ENCODE results near the gene ARHGAP21.
"Not testable (repeated sequence)": the region's sequence is repeated elsewhere in the genome, so short reads cannot be mapped to it uniquely, and the experiment has no call there.

Gene ARHGAP21

DNA sequence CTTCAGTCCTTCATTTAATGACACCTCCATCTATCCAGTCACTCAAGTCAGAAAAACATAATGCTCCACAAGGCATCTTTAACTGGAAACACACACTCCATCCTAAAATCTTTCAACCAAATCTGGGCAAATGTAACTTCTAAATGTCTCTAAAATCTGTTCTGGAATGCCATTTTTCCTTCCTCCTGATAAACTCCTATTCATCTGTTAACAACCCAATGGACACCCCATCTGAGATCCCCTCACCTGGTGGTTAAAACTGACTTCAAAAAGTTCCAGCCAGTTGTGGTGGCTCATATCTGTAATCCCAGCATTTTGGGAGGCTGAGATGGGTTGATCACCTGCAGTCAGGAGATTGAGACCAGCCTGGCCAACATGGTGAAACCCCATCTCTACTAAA is 78.7 kb downstream of the ARHGAP21 start:
- DNase-seq (ENCODE audit: low read depth, low spot score) = no peak
- no peak overlapping the region for H3K27ac ChIP-seq

DNA sequence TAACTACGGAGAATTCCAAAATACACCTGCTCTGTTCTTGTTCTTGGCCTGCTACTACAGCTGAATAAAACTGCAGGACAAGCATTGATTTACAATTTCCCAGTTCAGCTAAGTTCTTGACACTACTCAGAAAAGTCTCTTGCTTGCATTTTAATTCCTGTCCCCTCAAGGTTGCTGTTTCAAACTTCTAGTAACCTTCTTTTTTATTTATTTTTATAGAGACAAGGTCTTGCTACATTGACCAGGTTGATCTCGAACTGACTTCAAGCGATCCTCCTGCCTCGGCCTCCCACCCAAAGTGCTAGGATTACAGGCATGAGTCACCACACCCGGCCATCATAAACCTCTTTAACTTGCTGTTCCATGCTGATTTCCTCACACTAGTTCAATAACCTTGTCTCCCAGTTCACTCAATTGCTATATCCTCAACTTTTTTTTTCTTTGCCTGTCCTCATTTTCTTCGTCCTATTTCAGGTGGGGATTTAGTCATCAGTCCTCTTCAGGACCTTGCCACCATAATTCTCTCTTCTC is 79.9 kb downstream of the ARHGAP21 start:
- peak overlapping the region; percentile 51 for H3K27ac ChIP-seq
- DNase-seq (ENCODE audit: low read depth, low spot score) = no peak

DNA sequence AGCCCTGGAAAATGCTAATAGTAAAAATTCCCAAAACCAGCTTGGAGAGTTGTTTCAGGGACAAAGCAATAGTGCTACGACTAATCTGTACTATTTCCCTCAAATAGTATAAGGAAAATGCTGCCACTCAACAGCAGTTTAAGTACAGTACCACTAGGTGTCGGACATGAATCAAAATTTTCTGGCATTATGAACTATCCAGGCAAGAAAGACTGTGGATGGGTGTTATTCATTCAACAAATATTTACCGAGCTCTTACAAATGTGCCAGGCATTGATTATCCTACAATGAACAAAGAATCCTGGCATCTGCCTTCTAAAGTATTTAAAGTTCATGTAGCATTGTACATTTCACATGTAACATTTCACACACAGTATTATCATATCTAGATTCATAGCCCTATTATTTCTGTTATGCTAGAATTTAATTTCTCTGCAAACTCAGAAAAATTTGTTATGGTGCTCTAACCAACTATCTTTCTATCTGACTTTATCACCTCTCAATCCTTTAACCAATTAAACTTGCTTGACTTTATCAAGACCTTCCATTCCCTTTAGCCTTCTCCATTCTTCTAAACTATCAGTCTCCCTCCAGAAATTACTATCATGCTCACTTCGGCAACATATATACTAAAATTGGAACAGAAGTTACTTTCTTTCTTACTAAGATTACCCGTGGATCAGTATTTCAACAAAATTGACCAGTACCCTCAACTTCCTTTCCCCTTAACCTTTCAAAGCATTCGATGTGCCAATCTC is 80.6 kb downstream of the ARHGAP21 start:
- DNase-seq (ENCODE audit: low read depth, low spot score) = peak; percentile 61
- H3K27ac ChIP-seq = peak overlapping the region; percentile 51

DNA sequence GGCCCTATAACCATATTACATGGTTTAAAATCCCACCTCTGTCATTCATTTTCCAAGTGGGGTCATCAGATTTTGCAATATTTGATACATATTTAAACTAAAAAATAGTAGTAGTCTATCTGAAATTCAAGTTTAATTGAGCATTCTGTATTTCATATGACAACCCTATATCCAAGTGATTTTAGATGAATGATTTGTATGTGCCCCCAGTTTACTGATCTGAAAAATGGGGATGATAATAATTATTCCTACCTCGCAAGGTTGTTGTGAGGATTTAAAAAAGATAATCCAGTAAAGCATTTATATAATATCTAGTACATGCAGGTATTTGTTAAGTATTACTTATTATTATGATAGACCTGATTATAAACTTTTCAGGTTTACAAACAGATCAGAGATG is 84.6 kb downstream of the ARHGAP21 start:
- no peak for DNase-seq (ENCODE audit: low read depth, low spot score)
- no peak overlapping the region for H3K27ac ChIP-seq

DNA sequence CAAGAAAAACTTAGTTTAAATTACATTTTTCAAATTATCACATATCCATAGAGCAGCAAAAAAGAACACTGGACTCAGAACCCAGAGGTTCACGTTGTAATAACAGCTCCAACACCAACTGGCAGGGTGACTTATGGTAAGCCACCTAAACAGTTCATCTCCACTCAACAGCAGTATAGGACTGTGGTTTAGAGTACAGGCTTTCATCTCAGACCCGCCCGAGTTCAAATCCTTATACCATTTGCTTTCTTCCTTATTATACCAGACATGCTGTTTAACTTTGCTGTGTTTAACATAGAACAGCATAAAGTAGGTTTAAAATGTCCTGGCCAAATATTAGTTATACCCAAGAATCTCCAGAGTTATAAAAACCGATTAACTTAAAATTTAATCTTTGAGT is 97.9 kb downstream of the ARHGAP21 start:
- no peak overlapping the region for H3K27ac ChIP-seq
- no peak for DNase-seq (ENCODE audit: low read depth, low spot score)

DNA sequence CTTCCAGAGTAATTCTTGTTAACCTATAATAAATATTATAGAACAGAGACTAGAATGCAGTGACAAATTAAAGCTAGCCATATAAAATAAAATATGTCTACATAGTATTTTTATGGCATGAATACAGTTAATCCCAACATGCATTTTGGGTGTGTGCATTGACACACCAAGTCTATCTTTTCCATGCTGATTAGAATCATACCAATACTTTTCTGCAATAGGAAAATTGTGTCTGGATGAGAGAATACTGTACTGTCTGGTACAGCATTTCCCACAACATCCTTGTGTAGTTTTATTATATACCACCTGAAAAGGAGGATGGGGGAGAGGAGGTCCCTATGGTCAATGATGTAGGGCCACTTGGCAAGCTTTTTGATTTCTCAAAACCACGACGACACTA is 100.3 kb downstream of the ARHGAP21 start:
- no peak overlapping the region for H3K27ac ChIP-seq
- no peak for DNase-seq (ENCODE audit: low read depth, low spot score)

DNA sequence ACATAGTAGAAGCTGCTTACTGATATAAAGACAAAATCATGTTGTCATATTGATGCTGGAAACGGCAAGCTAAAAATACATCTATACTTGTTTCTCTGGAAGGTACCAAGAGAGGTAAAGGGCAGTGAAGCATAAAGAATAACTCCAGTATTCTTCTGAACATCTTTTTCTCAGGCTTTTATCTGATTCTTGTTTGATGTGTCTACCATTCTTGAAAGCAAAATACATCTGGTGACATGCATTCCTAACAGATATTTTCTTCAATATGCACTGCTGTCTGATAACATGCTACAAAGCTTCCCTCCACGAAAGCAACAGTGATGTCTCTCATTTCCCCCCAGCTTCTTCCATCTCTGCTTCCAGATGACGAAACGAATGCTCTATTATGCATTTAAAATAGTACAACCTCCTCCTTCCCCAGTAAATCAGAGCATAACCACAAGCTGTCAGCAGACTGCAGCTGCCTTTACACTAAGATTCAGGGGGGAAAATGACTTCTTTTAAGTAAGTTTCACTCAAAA is 100.8 kb downstream of the ARHGAP21 start:
- no peak overlapping the region for H3K27ac ChIP-seq
- DNase-seq (ENCODE audit: low read depth, low spot score) = no peak

DNA sequence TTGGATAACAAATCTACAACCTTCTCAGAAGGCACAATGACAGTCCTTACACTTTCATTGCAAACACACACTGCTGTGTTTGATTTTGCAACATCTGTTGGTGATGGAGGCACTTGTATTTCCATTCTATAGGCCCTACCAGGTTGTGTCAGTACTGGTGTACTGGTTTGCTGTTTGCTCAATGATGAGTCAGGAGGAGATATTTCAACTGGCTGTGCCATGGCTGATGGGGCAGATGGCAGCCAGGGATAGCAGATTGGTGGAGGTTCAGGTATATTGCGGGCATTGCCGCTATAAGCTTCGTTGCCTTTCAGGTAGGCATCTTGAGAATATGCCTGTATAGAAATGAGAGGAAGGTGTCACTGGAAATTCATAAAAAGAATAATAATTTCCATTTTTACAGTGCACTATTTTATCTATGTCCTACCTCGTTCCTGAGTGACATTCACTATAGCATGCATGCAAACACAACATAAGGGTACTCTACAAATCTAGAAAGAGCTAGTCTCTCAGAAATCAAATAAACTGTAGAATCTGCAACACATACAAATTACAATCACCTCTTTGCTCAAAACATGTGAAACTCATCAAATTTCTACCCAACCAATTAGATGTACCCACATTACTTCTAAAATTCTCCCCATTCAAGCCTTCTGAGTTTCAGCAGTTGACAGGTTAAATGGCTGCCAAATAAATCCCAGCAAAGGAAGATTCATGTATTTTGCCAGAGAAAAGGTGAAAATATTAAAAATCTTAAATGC is 102.5 kb downstream of the ARHGAP21 start:
- not testable (repeated sequence) for DNase-seq (ENCODE audit: low read depth, low spot score); H3K27ac ChIP-seq

DNA sequence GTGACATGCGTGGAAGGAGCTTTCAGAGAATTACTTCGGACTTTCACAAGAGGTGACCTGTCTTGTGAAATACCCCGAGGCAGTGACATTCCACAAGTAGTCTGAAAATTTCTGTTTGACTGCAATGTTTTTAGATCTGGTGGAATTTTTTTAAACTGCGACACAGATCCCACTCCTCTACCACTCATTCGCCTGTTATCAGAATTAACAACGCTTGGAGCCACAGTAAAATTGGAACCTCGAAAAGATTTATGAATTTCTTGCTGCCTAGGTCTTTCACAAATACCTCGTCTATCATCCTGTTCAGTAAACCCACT is 103.7 kb downstream of the ARHGAP21 start:
- not testable (repeated sequence) for H3K27ac ChIP-seq; DNase-seq (ENCODE audit: low read depth, low spot score)

DNA sequence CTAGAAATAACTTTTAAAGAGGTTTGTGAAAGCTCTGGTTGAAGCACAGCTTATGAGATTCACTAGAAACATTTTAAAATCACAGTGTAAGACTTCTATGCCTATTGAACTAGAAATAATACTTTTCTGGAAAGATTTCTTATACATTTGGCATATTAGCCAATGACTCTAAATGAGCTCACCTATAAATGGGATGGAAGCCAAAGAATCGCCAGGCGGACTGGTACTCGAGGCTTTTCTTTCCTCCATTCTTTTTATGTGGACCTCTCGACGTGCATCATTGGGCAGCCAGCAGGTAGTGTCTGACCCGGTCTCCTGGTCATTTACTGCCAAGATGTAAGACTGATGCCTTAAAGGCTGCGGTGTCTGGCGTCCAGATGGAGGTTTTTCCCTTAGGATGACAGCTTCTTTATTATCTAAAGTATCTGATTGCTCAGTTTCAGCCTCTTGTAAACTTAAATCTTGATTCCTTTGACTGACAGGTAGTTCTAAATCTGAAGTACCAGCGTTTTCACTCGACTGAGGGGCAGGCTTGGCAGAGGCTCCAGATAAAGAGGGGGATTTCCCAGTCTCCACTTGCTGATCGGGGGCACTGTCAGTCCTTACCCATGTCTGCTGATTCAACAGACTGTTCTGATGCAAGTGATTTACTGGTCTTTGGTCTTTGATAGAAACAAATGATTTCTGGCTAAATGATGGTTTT is 104.2 kb downstream of the ARHGAP21 start:
- not testable (repeated sequence) for H3K27ac ChIP-seq; DNase-seq (ENCODE audit: low read depth, low spot score)

DNA sequence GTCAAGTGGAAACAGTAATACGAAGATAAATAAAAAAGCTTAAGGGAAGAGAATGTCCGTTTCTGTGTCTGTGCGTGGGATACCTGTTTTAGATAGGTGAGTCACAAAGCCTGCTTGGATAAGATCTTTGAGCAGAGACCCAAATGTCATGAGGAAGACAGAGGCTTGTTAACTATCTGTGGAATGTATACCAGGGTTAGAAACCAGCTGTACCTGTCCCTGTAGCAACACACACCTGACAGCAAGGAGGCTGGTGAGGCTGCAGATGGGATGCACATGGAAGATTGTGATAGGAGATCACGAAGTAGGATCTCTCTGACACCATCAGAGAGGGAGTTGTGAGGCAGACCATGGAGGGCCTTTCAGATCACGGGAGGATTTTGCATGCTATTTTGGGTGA is 105.3 kb downstream of the ARHGAP21 start:
- peak overlapping the region; percentile 40 for H3K27ac ChIP-seq
- DNase-seq (ENCODE audit: low read depth, low spot score) = peak; percentile 57

DNA sequence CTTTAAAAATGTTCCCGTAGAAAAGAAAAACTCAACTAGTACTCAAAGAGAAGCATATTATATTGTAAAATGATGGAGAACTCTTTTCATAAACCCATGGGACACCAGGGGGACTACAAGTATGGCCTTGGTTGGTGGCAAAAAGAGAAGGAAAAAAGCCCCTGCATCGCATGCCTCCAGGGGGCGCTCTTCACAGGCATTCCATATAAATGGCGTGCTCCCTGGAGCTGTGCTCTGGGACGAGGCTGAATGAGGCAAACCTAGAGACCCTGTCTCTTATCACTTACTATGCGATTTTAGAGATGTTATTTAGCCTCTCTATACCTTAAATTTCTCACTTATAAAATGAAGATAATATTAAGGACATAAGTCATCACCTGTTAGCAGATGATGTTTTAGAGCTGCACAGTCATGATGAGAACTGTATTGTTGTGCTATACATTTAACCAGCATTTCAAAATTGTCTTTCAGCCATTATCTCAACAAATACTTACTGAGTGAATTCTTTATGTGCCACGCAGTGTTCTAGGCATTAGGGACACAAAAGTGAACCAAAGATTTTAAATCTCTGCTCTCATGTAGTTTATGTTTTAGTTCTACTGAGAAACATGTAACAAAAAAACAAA is 105.8 kb downstream of the ARHGAP21 start:
- DNase-seq (ENCODE audit: low read depth, low spot score) = no peak
- peak overlapping the region; percentile 40 for H3K27ac ChIP-seq

DNA sequence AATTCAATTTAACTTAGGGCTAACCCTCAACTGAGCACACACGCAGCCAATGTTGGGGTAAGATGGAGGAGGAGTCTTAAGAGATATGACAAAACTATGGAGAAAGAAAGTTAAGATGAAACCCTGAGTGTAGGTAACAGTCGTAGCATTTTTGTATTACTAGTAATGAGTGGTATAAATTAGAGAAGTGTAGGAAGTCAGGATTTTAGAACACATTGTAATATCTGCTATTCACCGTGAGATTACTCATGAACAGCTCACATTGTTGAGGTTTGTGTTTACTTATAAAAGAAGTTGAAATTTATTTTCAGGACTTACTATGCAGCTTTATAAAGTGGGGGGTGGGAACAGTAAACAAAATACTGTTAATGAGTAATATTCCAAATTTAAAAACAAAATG is 107.2 kb downstream of the ARHGAP21 start:
- no peak for DNase-seq (ENCODE audit: low read depth, low spot score)

DNA sequence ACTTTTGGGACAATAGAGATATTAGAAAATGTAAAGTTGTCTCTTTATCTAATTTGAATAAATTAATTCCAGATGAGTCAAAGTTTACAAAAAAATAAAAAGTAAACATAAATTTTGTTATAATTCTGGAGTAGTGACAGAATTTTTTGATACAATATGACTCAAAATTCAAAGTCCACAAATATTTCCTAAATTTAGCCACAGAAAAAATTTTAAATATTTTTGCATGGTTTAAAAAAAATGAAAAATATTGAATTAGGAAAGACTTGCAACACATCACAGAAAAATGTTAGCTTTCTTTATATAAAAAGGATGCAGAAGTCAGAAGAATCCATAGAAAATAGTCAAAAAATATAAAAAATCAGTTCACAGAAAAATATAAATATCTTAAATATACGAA is 117.7 kb downstream of the ARHGAP21 start:
- no peak for DNase-seq (ENCODE audit: low read depth, low spot score)
- no peak overlapping the region for H3K27ac ChIP-seq

More for the DNA sequence above, 107.2 kb downstream of the ARHGAP21 start:
- H3K27ac ChIP-seq = peak overlapping the region; percentile 83

DNA sequence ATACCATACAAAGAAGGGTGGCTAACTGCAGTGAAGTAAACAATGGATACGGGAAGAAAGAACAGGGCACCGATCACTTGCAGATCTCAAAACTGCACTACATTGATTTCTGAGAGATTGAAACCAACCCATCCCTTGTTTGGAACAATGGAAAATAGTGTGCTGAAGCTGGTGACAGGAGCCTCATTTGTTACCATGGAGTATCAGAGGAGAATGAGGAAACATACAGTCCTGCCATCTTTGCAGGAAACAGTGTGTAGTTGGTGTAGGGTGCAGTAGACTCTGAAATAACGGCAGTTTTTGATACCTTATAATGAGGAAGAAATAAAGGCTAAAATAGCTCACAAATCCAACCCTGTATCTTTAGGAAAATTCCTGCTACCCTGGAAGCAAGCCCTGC is 118.5 kb downstream of the ARHGAP21 start:
- no peak for DNase-seq (ENCODE audit: low read depth, low spot score)
- no peak overlapping the region for H3K27ac ChIP-seq

DNA sequence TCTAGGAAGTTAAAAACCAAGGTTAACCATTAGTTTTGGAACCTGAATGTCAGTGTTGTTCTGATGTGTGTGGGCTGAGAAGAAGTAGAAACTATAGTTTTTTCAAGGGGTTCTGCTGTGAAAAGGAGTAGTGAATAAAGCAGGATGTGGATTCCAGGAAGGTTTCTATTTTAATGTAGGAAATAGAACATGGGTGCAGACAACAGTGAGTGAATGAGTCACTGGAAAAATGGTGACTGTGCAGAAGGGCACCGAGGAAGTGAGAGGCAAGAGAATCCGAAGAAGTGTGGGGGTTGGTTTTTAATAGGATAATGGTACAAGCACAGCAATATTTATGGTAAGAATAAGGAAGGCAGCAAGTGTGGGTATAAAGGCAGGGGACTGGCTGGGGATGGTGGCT is 120.4 kb downstream of the ARHGAP21 start:
- DNase-seq (ENCODE audit: low read depth, low spot score) = peak; percentile 10
- peak overlapping the region; percentile 50 for H3K27ac ChIP-seq

DNA sequence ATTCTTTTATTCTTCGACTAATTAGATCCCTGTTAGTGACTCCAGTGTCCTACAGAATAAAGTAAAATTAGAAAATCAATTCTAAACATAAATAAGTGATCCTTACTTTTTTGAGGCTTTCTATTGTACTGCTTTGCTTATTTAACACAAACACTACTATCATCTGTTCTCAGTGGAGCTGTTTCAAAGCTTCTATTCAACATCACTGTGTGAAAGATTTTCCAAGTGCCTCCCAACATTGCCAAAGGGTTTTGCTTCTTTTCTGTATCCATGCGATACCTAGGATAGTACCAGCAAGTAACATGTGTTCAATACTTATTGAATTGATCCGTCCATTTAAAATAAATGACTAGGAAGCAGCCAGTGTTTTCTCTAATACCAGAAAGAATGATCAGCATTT is 125.7 kb downstream of the ARHGAP21 start:
- H3K27ac ChIP-seq = no peak overlapping the region
- DNase-seq (ENCODE audit: low read depth, low spot score) = no peak

DNA sequence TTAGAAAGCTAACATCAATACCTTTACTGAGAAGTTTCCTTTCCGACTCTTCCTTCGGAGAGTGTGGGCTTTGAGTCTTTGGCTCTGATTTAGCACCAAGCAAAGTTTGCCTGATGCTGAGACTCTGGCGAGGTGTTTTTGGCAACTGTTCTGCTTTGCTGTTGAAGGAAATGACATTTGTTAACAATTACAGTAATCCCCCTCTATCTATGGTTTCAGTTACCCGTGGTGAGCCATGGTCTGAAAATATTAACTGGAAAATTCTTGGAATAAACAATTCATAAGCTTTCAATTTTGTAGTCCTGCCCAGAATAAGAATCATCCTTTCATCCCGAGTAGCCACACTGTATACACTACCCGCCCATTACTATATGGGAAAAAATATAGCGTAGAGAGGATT is 126.3 kb downstream of the ARHGAP21 start:
- DNase-seq (ENCODE audit: low read depth, low spot score) = no peak
- H3K27ac ChIP-seq = no peak overlapping the region

DNA sequence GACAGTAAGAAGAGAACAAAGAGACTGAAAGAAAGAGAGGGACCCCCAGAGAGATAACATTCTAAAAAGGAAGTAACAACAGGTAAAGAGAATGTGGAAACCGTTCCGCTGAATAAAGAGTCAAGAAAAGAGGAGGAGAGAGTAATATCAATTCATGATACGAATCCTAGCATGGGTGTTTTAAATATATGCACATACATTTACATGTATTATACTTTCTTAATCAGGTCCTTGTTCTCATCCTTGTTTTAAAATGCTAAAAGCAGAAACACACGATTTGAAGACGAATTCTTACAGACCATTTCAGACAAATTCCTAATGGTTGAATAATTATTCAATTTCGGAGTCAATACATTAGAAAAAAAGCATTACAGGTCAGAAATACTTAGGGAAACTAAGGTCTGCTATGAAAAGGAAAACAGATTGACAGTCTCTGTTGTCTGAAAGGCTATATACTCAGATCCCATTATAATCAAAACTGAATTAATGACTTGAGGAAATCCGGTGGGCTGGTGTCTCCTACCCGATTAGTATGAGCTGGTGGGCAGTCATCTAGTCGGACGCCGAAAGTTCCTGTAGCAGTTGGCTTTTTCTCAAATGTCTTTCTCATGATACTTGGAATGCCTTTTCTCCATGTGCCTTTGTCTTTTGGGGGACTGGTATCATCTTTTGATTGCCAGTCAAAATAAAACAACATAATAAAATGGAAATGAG is 127.3 kb downstream of the ARHGAP21 start:
- no peak for DNase-seq (ENCODE audit: low read depth, low spot score)
- H3K27ac ChIP-seq = no peak overlapping the region

Data from epithelial cell of prostate (primary cell).